Islet of Langerhans (tissue), 1 donor: ENCODE results near the gene MFAP5.
"Not testable (repeated sequence)": the region's sequence is repeated elsewhere in the genome, so short reads cannot be mapped to it uniquely, and the experiment has no call there.

Experiments used
- FAIRE-seq: peaks from one replicate; lab custom pipeline; 2011; peaks lifted over from hg19 to GRCh38; lab: Jason Lieb, UNC

MFAP5 gene

GRCh38 chr12:8672381-8672780, 9.8 kb upstream of the MFAP5 start:
- FAIRE-seq, result no peak

- no peak for FAIRE-seq
Observed at GRCh38 chr12:8668441-8668840, 5.8 kb upstream of the MFAP5 start.

GRCh38 chr12:8667270-8667669, 4.6 kb upstream of the MFAP5 start:
- FAIRE-seq, result no peak

GRCh38 chr12:8665759-8666158, 3.1 kb upstream of the MFAP5 start:
- no peak for FAIRE-seq

- no peak for FAIRE-seq
Observed at GRCh38 chr12:8664228-8664913, 1.7 kb upstream of the MFAP5 start.

- no peak for FAIRE-seq
Observed at GRCh38 chr12:8661751-8662150, 875 bp downstream of the MFAP5 start.

- FAIRE-seq, result no peak
Observed at GRCh38 chr12:8661016-8661415, 1.6 kb downstream of the MFAP5 start.

- no peak for FAIRE-seq
Observed at GRCh38 chr12:8658346-8658745, 4.3 kb downstream of the MFAP5 start.

GRCh38 chr12:8655421-8655820, 7.2 kb downstream of the MFAP5 start:
- no peak for FAIRE-seq

GRCh38 chr12:8648576-8649205, 13.9 kb downstream of the MFAP5 start:
- FAIRE-seq, result no peak

- no peak for FAIRE-seq
Observed at GRCh38 chr12:8647968-8648367, 14.7 kb downstream of the MFAP5 start.

GRCh38 chr12:8644345-8645248, 18.0 kb downstream of the MFAP5 start:
- FAIRE-seq, result no peak

GRCh38 chr12:8642775-8643174, 19.9 kb downstream of the MFAP5 start:
- FAIRE-seq, result no peak

- no peak for FAIRE-seq
Observed at GRCh38 chr12:8639936-8640335, 22.7 kb downstream of the MFAP5 start.

GRCh38 chr12:8638951-8639350, 23.7 kb downstream of the MFAP5 start:
- FAIRE-seq, result no peak

- FAIRE-seq, result no peak
Observed at GRCh38 chr12:8637666-8638065, 25.0 kb downstream of the MFAP5 start.

- no peak for FAIRE-seq
Observed at GRCh38 chr12:8637244-8637643, 25.4 kb downstream of the MFAP5 start.

- no peak for FAIRE-seq
Observed at GRCh38 chr12:8636581-8636980, 26.0 kb downstream of the MFAP5 start.

GRCh38 chr12:8636007-8636346, 26.6 kb downstream of the MFAP5 start:
- not testable (repeated sequence) for FAIRE-seq

- FAIRE-seq, result not testable (repeated sequence)
Observed at GRCh38 chr12:8635342-8636006, 27.2 kb downstream of the MFAP5 start.

- FAIRE-seq, result no peak
Observed at GRCh38 chr12:8630131-8630530, 32.5 kb downstream of the MFAP5 start.

- no peak for FAIRE-seq
Observed at GRCh38 chr12:8629486-8630033, 33.1 kb downstream of the MFAP5 start.
